AG04449 (cell line): Measurements from ENCODE around the gene LOXL4.

Source experiments
- CTCF ChIA-PET: fragments of 350-600 bp; formaldehyde crosslinking; extraction: SDS; loops from one replicate; lab custom pipeline; 2021; ENCODE audit warnings: antibody characterized with exemption; lab: Yijun Ruan, JAX
- POLR2A ChIA-PET: fragments of 400-600, 350-600 bp; formaldehyde crosslinking; extraction: SDS; loops from one replicate; lab custom pipeline; 2020; ENCODE audit warnings: antibody characterized with exemption, inconsistent platforms; lab: Yijun Ruan, JAX
- DNase-seq: peaks from one replicate; pipeline ENCODE4 v3.0.0-alpha.2; 2010; ENCODE audit warnings: low read depth, low spot score
- H3K4me3 ChIP-seq: 2 replicates; pipeline ENCODE4 v1.5.1; 2011; ENCODE audit warnings: low read depth, mild to moderate bottlenecking, control low read depth, low read length
- CTCF ChIP-seq: IDR thresholded peaks from one replicate; pipeline ENCODE4 v1.5.1; 2011; ENCODE audit warnings: mild to moderate bottlenecking, moderate library complexity, low read length, control low read depth, inconsistent platforms; ENCODE audit not compliant: insufficient read depth; ENCODE audit errors: missing control alignments

LOXL4 gene

GRCh38 chr10:98300526-98301229 is 32.7 kb upstream of the LOXL4 start:
- POLR2A ChIA-PET = no interaction called here
- CTCF ChIA-PET = interaction anchor here (1.3 to 1.6 kb wide), 2 partner anchors 9 to 12 kb away, joined by 3 to 6 read pairs; no protein-coding TSS in a partner anchor
- no peak for TF ChIP-seq CTCF
- no peak for DNase-seq
- no peak overlapping the region for H3K4me3 ChIP-seq

- ChIA-PET POLR2A (no interaction called here), CTCF (interaction anchor here (0.7 to 2.0 kb wide), 2 partner anchors 10 to 89 kb away, joined by 3 to 23 read pairs; no protein-coding TSS in a partner anchor)
- DNase-seq = no peak
- TF ChIP-seq CTCF = no peak
- H3K4me3 ChIP-seq = no peak overlapping the region
These were observed 31.3 kb upstream of the LOXL4 start for GRCh38 chr10:98299341-98299740.

- no peak overlapping the region for H3K4me3 ChIP-seq
- POLR2A ChIA-PET = interaction anchor here (0.9 kb wide), 1 partner anchor 9 kb away, joined by 3 read pairs; no protein-coding TSS in a partner anchor
- CTCF ChIA-PET = interaction anchor here (1.0 to 6.5 kb wide), 3 partner anchors 13 to 99 kb away, joined by 3 to 47 read pairs (median 4); no protein-coding TSS in a partner anchor
- no peak for TF ChIP-seq CTCF
- no peak for DNase-seq
These were observed 28.5 kb upstream of the LOXL4 start for GRCh38 chr10:98296524-98296923.

GRCh38 chr10:98295907-98296306 is 27.9 kb upstream of the LOXL4 start:
- no peak overlapping the region for H3K4me3 ChIP-seq
- TF ChIP-seq CTCF = no peak
- no peak for DNase-seq
- CTCF ChIA-PET = interaction anchor here (0.7 to 6.5 kb wide), 5 partner anchors 10 to 99 kb away, joined by 3 to 47 read pairs (median 4); no protein-coding TSS in a partner anchor
- POLR2A ChIA-PET = interaction anchor here (0.9 kb wide), 1 partner anchor 8 kb away, joined by 3 read pairs; no protein-coding TSS in a partner anchor

- DNase-seq = no peak
- POLR2A ChIA-PET = interaction anchor here (0.9 kb wide), 1 partner anchor 8 kb away, joined by 3 read pairs; no protein-coding TSS in a partner anchor
- CTCF ChIA-PET = interaction anchor here (0.7 to 6.5 kb wide), 4 partner anchors 10 to 99 kb away, joined by 3 to 47 read pairs (median 4); no protein-coding TSS in a partner anchor
- TF ChIP-seq CTCF = no peak
- H3K4me3 ChIP-seq = no peak overlapping the region
These were observed 27.4 kb upstream of the LOXL4 start for GRCh38 chr10:98295401-98295811.

GRCh38 chr10:98294270-98294627 is 26.3 kb upstream of the LOXL4 start:
- H3K4me3 ChIP-seq = no peak overlapping the region
- no peak for TF ChIP-seq CTCF
- ChIA-PET CTCF (interaction anchor here (1.1 to 6.5 kb wide), 5 partner anchors 15 to 103 kb away, joined by 3 to 47 read pairs (median 4); no protein-coding TSS in a partner anchor), POLR2A (interaction anchor here (1.1 to 1.5 kb wide), 2 partner anchors 15 to 100 kb away, joined by 7 to 9 read pairs; no protein-coding TSS in a partner anchor)
- no peak for DNase-seq
